Caco-2 (cell line): Measurements from ENCODE around the gene MRPL38. TPM values are rescaled to one million over a fixed set of nuclear protein-coding genes. Genes with fewer than 3 reads are reported as not detected.

ENCODE experiments used
- BruUV-seq: library from RNA; stranded (reverse); fragments of 400-500 nt; replicated peaks from 2 replicates; lab custom pipeline; 2021; lab: Mats Ljungman, UMichigan
- CTCF ChIA-PET: fragments of 300-600 bp; sonication (Branson Sonifier 250); formaldehyde crosslinking; loops from one replicate; lab custom pipeline; 2022; ENCODE audit warnings: antibody characterized with exemption; lab: Charles Lee
- POLR2A ChIA-PET: fragments of 300-600 bp; sonication (Branson Sonifier 250); formaldehyde crosslinking; loops from one replicate; lab custom pipeline; 2022; ENCODE audit warnings: antibody characterized with exemption; lab: Charles Lee
- DNase-seq, 2 experiments: peaks; one replicate each; pipeline versions ENCODE4 v3.0.0 to v3.0.0-alpha.2; 2020 to 2022
- H3K27me3 ChIP-seq: replicated peaks from 2 replicates; pipeline ENCODE4 v1.6.0; 2011; ENCODE audit warnings: low read length; ENCODE audit not compliant: control insufficient read depth, insufficient read depth
- H3K36me3 ChIP-seq: 2 replicates; pipeline ENCODE4 v1.5.1; 2011; ENCODE audit warnings: low read length; ENCODE audit not compliant: control insufficient read depth, insufficient read depth
- H3K4me1 ChIP-seq: fragments of 250-450 bp; sonication (Bioruptor Pico); 2 replicates; pipeline ENCODE4 v1.5.1; 2020; ENCODE audit warnings: mild to moderate bottlenecking
- H3K4me3 ChIP-seq: 2 replicates; pipeline ENCODE4 v1.5.1; 2011; ENCODE audit warnings: low read depth, mild to moderate bottlenecking, control low read depth, low read length
- H3K9me3 ChIP-seq: fragments of 250-450 bp; sonication (Bioruptor Pico); 2 replicates; pipeline ENCODE4 v1.5.1; 2020; ENCODE audit warnings: mild to moderate bottlenecking, moderate library complexity
- H3K27ac Mint-ChIP-seq: one replicate; pipeline ENCODE4 v1.8.0; 2022; ENCODE audit warnings: mixed read lengths; ENCODE audit not compliant: unreplicated experiment
- H3K27me3 Mint-ChIP-seq: one replicate; pipeline ENCODE4 v1.8.0; 2022; ENCODE audit warnings: mixed read lengths; ENCODE audit not compliant: insufficient read depth, unreplicated experiment
- H3K36me3 Mint-ChIP-seq: one replicate; pipeline ENCODE4 v1.8.0; 2022; ENCODE audit warnings: mild to moderate bottlenecking, mixed read lengths; ENCODE audit not compliant: insufficient read depth, unreplicated experiment
- H3K4me1 Mint-ChIP-seq: one replicate; pipeline ENCODE4 v1.8.0; 2022; ENCODE audit warnings: low read depth, mixed read lengths; ENCODE audit not compliant: unreplicated experiment
- H3K4me3 Mint-ChIP-seq: one replicate; pipeline ENCODE4 v1.8.0; 2022; ENCODE audit warnings: mild to moderate bottlenecking, moderate library complexity, mixed read lengths; ENCODE audit not compliant: unreplicated experiment
- H3K9me3 Mint-ChIP-seq: one replicate; pipeline ENCODE4 v1.8.0; 2022; ENCODE audit warnings: mixed read lengths; ENCODE audit not compliant: unreplicated experiment
- CTCF ChIP-seq, 2 experiments: fragments of 200-600 bp in 1 of 2; IDR thresholded peaks; 1 replicate in 1 of 2; 2 replicates in 1 of 2; pipeline versions ENCODE4 v1.5.1 to v1.8.0; 2011 to 2022; ENCODE audit warnings: antibody characterized with exemption in 1 of 2, control low read depth in 1 of 2, inconsistent platforms in 1 of 2, low read depth in 1 of 2, low read length in 1 of 2, mild to moderate bottlenecking in 1 of 2, moderate library complexity in 1 of 2; ENCODE audit not compliant: insufficient read depth in 1 of 2, severe bottlenecking in 1 of 2, unreplicated experiment in 1 of 2
- intact Hi-C: fragments of 100-400 bp; cut with micrococcal nuclease; formaldehyde crosslinking; loops from one replicate; pipeline ENCODE4 v1.10.0; 2022; ENCODE audit not compliant: unreplicated experiment
- total RNA-seq: library from RNA; stranded (reverse); gene quantifications from 2 replicates; pipeline ENCODE4 v1.2.3, GENCODE V29; 2022

Gene MRPL38
- total RNA-seq, 1 experiment from 2014 or later: 163 TPM

GRCh38 chr17:75896415-75897159 is 8.1 kb downstream of the MRPL38 start, which contains the start of gene TRIM65:
Gene TRIM65, minus strand, starts transcription at chr17:75896951. Its CDS starts 14 bp downstream, at chr17:75896937.
- H3K4me3 Mint-ChIP-seq: peak within 1 kb of the TSS; percentile 72
- H3K27me3 ChIP-seq: no peaks in the 10 kb centered on the region
- intact Hi-C loops: loop anchor here (5.0 kb wide), 1 partner anchor 114 kb away; the partner anchor contains the start of gene UNK
- peaks cover 70% of the 10 kb centered on the region for H3K36me3 Mint-ChIP-seq
- H3K36me3 ChIP-seq: peaks cover 4% of the 10 kb centered on the region; the same call in 1 of the 2 replicates
- peaks cover 19% of the 10 kb centered on the region for H3K4me1 Mint-ChIP-seq
- no TSS peak for BruUV-seq
- H3K27ac Mint-ChIP-seq: peak within 1 kb of the TSS; percentile 94
- ChIA-PET POLR2A (interaction anchor here (0.5 to 1.4 kb wide), 6 partner anchors 8 to 117 kb away, joined by 3 to 9 read pairs (median 6); partner anchors contain the start of genes FBF1, MRPL38 and WBP2), CTCF (interaction anchor here (0.5 to 1.9 kb wide), 14 partner anchors 8 to 1392 kb away, joined by 3 to 25 read pairs (median 4); partner anchors contain the start of genes MRPL38 and WBP2)
- H3K9me3 ChIP-seq: no peaks in the 10 kb centered on the region
- H3K4me3 ChIP-seq: peak within 1 kb of the TSS; percentile 88
- no peaks in the 10 kb centered on the region for H3K27me3 Mint-ChIP-seq
- DNase-seq: peak; percentile 80 to 87
- peaks cover 21% of the 10 kb centered on the region for H3K4me1 ChIP-seq
- H3K9me3 Mint-ChIP-seq: no peaks in the 10 kb centered on the region
- TF ChIP-seq CTCF (IDR thresholded peaks at IDR 0.05; ENCODE audit: insufficient read depth in 1 of 2, low read depth in 1 of 2, low read length in 1 of 2, severe bottlenecking in 1 of 2, unreplicated experiment in 1 of 2): peak in 1 of 2 experiments; percentile 36

GRCh38 chr17:75895370-75896155 is 9.1 kb downstream of the MRPL38 start:
- TSS peak; percentile 26 for BruUV-seq
- Mint-ChIP-seq H3K27me3 (no peaks in the 10 kb centered on the region), H3K4me1 (peaks cover 19% of the 10 kb centered on the region), H3K4me3 (peak overlapping the region; percentile 72), H3K27ac (peak overlapping the region; percentile 94), H3K9me3 (no peaks in the 10 kb centered on the region), H3K36me3 (peaks cover 61% of the 10 kb centered on the region)
- Histone ChIP-seq H3K4me1 (peaks cover 21% of the 10 kb centered on the region), H3K4me3 (peak overlapping the region; percentile 88), H3K27me3 (no peaks in the 10 kb centered on the region), H3K36me3 (peaks cover 3% of the 10 kb centered on the region; the same call in 1 of the 2 replicates), H3K9me3 (no peaks in the 10 kb centered on the region)
- DNase-seq: peak in 1 of 2 experiments; percentile 52
- peak in 1 of 2 experiments; percentile 22 for TF ChIP-seq CTCF (IDR thresholded peaks at IDR 0.05; ENCODE audit: insufficient read depth in 1 of 2, low read depth in 1 of 2, low read length in 1 of 2, severe bottlenecking in 1 of 2, unreplicated experiment in 1 of 2)
- ChIA-PET POLR2A (interaction anchor here (0.5 to 1.4 kb wide), 4 partner anchors 9 to 363 kb away, joined by 3 to 8 read pairs (median 6); partner anchors contain the start of genes FBF1 and MRPL38), CTCF (interaction anchor here (0.6 to 1.9 kb wide), 7 partner anchors 12 to 112 kb away, joined by 4 to 25 read pairs (median 5); partner anchors contain the start of genes TRIM47 and WBP2)
- intact Hi-C loops: loop anchor here (5.0 kb wide), 1 partner anchor 113 kb away; the partner anchor contains the start of gene UNK
